ENCODE measurements around the gene LSM14A.
"Not testable (repeated sequence)": the region's sequence is repeated elsewhere in the genome, so short reads cannot be mapped to it uniquely, and the experiment has no call there.

The LSM14A gene

GRCh38 chr19:34165295-34165738 is 7.0 kb upstream of the LSM14A start:
- no peak for DNase-seq (ENCODE audit: low read depth)
- no peak overlapping the region for H3K4me3 ChIP-seq (ENCODE audit: low read depth, low read length)
- no peak for TF ChIP-seq CTCF (IDR thresholded peaks at IDR 0.05; ENCODE audit: control insufficient read depth, extremely low read depth, insufficient read depth)

- not testable (repeated sequence) for H3K4me3 ChIP-seq (ENCODE audit: low read depth, low read length); DNase-seq (ENCODE audit: low read depth)
These were observed 2.7 kb upstream of the LSM14A start for GRCh38 chr19:34169475-34170199.

- TF ChIP-seq CTCF (IDR thresholded peaks at IDR 0.05; ENCODE audit: control insufficient read depth, extremely low read depth, insufficient read depth): no peak
- DNase-seq (ENCODE audit: low read depth): no peak
- peak overlapping the region; percentile 79 for H3K4me3 ChIP-seq (ENCODE audit: low read depth, low read length)
These were observed 796 bp upstream of the LSM14A start for GRCh38 chr19:34171539-34171876.

GRCh38 chr19:34172661-34173192 is 423 bp downstream of the LSM14A start:
- peak overlapping the region; percentile 79 for H3K4me3 ChIP-seq (ENCODE audit: low read depth, low read length)
- no peak for DNase-seq (ENCODE audit: low read depth)

GRCh38 chr19:34173193-34173956 is 1.1 kb downstream of the LSM14A start:
- H3K4me3 ChIP-seq (ENCODE audit: low read depth, low read length): peak overlapping the region; percentile 79
- peak; percentile 66 for DNase-seq (ENCODE audit: low read depth)
- no peak for TF ChIP-seq CTCF (IDR thresholded peaks at IDR 0.05; ENCODE audit: control insufficient read depth, extremely low read depth, insufficient read depth)

More at GRCh38 chr19:34172661-34173192, 423 bp downstream of the LSM14A start:
- no peak for TF ChIP-seq CTCF (IDR thresholded peaks at IDR 0.05; ENCODE audit: control insufficient read depth, extremely low read depth, insufficient read depth)

GRCh38 chr19:34175173-34175572 is 2.9 kb downstream of the LSM14A start:
- not testable (repeated sequence) for H3K4me3 ChIP-seq (ENCODE audit: low read depth, low read length); DNase-seq (ENCODE audit: low read depth)

GRCh38 chr19:34176581-34176980 is 4.3 kb downstream of the LSM14A start:
- DNase-seq (ENCODE audit: low read depth): no peak
- no peak for TF ChIP-seq CTCF (IDR thresholded peaks at IDR 0.05; ENCODE audit: control insufficient read depth, extremely low read depth, insufficient read depth)
- H3K4me3 ChIP-seq (ENCODE audit: low read depth, low read length): no peak overlapping the region

GRCh38 chr19:34178274-34178610 is 5.9 kb downstream of the LSM14A start:
- no peak overlapping the region for H3K4me3 ChIP-seq (ENCODE audit: low read depth, low read length)
- no peak for TF ChIP-seq CTCF (IDR thresholded peaks at IDR 0.05; ENCODE audit: control insufficient read depth, extremely low read depth, insufficient read depth)
- no peak for DNase-seq (ENCODE audit: low read depth)

All from LNCaP clone FGC (cell line).